Measurements from ENCODE around the gene XNDC1N. TPM values are rescaled to one million over a fixed set of nuclear protein-coding genes. Genes with fewer than 3 reads are reported as not detected.

The XNDC1N gene, protein sequence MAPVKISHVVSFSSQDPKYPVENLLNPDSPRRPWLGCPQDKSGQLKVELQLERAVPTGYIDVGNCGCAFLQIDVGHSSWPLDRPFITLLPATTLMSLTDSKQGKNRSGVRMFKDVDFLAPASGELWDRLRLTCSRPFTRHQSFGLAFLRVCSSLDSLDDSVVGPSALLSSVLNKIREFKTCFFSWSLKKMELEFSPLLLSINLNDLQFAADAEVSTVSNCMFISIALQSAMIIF
- 6.6 and 12.3 TPM in 2 replicates for total RNA-seq

DNA sequence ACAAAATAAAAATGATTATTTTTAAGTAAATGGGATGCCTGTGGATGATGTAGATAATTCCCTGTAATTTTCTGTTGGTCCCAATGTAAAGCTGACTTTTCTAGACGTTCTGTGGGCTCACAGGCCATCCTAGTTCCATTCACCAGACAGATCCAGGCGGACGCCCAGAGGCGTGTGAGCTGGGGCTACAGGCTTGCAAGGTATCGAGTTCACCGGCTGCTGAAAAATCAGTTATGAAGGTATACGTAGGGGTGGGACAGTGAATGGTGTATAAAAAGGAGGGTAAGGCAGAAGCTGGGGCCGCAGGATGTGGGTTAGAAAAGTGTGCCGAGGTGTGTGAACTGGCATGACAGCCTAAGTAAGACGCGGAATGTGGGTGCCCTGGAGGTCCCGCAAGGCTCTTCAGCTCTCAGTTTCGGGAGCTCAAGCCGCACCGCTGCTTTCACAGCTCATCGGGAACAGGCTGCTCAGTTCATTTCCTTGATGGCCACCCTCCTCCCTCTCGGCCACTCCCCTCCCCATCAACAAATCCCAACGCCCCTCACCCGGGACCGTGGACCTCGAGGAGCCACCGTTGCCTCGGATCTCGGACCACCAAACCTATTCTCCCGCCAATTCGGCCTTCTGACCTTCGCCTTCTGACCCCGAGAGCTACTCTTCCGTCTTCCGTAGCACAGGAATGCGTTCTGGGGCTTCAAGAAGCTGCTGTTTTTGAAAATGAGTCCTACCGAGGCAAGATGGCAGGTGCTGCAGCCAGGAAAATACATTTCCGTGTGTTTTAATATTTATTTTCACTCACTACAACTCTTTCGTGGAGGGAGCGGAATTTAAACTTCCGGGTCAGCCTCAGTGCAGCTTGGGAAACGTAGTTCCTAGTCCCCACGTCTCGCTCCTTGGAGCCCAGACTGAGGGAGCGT, at the start of gene XNDC1N:
TSS of gene XNDC1N (minus strand) at position 775 of the 917 bp plus-strand sequence. CDS start 5,241 bp downstream, outside the sequence.

DNA sequence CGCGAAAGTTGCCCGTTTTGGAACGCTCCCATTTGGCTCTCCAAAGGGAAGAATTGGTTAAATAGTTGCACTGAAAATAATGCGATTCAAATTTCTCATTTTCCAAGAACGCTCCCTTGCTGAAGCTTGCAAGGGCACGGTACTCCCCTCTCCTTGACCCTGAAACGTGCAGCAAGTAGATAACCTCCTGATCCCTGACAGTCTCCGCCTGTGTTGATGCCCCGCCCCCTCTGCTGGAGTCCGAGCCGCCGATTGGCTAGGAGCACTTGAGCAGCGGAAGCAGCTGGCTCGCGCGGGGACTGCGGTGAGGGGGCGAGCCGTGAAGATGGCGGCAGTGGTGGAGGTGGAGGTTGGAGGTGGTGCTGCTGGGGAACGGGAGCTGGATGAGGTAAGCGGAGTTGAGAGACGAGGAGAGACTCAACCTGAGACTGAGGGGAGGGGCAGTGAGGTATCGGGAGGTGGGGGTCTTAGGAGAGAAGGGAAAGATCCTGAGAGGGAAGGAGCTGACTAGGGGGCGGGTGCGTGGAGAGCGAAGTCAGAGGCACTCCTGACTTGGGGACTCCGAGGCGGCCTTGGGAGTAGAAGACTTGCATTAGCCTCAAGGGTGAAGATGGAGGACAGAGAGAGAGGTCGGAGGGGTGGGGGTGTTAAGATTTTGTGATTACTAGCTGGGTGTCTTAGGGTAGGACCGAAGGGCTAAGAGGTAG, 496 bp upstream of the XNDC1N start, which contains the start of gene RNF121:
TSS of gene RNF121 (plus strand) at position 310 of the 707 bp plus-strand sequence. CDS start at position 326, 16 bp downstream.

Other genes with a start within 250 kb of the XNDC1N start
- not detected in 2 replicates for gene DEFB108B, start 95.4 kb downstream of the XNDC1N start, total RNA-seq
- gene DEFB131B, start 50.1 kb downstream of the XNDC1N start, total RNA-seq: not detected in 2 replicates
- 12.5 and 17.4 TPM in 2 replicates for gene RNF121, start 452 bp upstream of the XNDC1N start, total RNA-seq
- 2.2 and 3.5 TPM in 2 replicates for gene IL18BP, start 70.3 kb upstream of the XNDC1N start, total RNA-seq
- gene NUMA1, start 151.9 kb upstream of the XNDC1N start, total RNA-seq: 104 and 145 TPM in 2 replicates
- 5.9 and 6.2 TPM in 2 replicates for gene LRRC51, start 152.3 kb upstream of the XNDC1N start, total RNA-seq
- 103 and 134 TPM in 2 replicates for gene LAMTOR1, start 174.7 kb upstream of the XNDC1N start, total RNA-seq
- gene TOMT, start 177.3 kb upstream of the XNDC1N start, total RNA-seq: under 0.01 TPM in 1 of 2 replicates, not detected in the other
- gene ANAPC15, start 184.1 kb upstream of the XNDC1N start, total RNA-seq: 21.1 and 38.6 TPM in 2 replicates
- 0.39 and 1.1 TPM in 2 replicates for gene FOLR3, start 207.1 kb upstream of the XNDC1N start, total RNA-seq